ENCODE measurements around the gene ZNF214. TPM values are rescaled to one million over a fixed set of nuclear protein-coding genes. Genes with fewer than 3 reads are reported as not detected.

The ZNF214 gene
- polyA plus RNA-seq, 1 experiment, result 0.75 TPM

DNA sequence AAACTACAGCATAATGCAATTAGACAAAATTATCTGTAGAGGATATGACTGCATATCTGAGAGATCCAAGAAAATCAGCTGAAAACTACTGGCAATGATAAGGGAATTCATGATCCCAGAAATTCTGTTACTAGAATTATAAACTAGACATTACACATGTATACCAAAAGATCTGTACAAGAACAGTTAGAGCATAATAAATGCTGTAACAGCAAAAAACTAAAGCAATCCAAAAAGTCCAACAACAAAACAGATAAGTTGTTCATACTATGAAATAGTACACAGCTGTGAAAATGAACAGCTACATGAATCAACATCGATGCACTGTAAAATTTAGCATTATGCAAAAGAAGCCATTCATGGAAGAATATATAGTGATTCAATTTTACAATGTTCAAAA, 6.0 kb downstream of the ZNF214 start:
- ChIA-PET POLR2A (no interaction called here), CTCF (interaction anchor here (0.6 to 1.3 kb wide), 2 partner anchors 24 to 202 kb away, joined by 3 to 5 read pairs; no protein-coding TSS in a partner anchor)
- no peak overlapping the region for H3K4me3 ChIP-seq (ENCODE audit: low read depth, low read length)
- no peaks in the 10 kb centered on the region for H3K27me3 ChIP-seq (ENCODE audit: control insufficient read depth, insufficient read depth, low read length)
- H3K36me3 ChIP-seq (ENCODE audit: control insufficient read depth, insufficient read depth, low read length), result no peaks in the 10 kb centered on the region
- DNase-seq (ENCODE audit: low read depth), result no peak
- TF ChIP-seq, protein P1, sequence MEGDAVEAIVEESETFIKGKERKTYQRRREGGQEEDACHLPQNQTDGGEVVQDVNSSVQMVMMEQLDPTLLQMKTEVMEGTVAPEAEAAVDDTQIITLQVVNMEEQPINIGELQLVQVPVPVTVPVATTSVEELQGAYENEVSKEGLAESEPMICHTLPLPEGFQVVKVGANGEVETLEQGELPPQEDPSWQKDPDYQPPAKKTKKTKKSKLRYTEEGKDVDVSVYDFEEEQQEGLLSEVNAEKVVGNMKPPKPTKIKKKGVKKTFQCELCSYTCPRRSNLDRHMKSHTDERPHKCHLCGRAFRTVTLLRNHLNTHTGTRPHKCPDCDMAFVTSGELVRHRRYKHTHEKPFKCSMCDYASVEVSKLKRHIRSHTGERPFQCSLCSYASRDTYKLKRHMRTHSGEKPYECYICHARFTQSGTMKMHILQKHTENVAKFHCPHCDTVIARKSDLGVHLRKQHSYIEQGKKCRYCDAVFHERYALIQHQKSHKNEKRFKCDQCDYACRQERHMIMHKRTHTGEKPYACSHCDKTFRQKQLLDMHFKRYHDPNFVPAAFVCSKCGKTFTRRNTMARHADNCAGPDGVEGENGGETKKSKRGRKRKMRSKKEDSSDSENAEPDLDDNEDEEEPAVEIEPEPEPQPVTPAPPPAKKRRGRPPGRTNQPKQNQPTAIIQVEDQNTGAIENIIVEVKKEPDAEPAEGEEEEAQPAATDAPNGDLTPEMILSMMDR (IDR thresholded peaks at IDR 0.05; ENCODE audit: insufficient read depth, low read depth, low read length), result no peak

DNA sequence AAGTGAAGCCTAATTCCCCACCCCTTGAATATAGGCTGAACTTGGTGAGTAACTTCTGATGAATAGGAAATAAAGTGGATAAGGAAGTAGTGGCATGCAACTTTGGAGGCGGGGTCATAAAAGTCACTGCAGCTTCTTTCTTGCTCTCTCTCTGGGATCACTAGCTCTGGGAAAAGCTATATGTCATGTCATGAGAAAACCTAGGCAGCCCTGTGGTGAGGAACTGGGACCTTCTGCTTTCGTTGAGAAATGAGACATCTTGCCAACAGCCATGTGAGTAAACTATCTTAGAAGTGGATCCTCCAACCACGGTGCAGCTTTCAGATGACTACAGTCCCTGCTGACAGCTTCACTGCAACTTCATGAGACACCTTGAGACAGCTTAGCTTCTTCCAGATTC, 15.7 kb downstream of the ZNF214 start:
- peak; percentile 39 for DNase-seq (ENCODE audit: low read depth)
- POLR2A ChIA-PET, result no interaction called here
- CTCF ChIA-PET, result interaction anchor here (1.1 to 2.2 kb wide), 2 partner anchors 9 to 192 kb away, joined by 4 to 5 read pairs; no protein-coding TSS in a partner anchor
- Histone ChIP-seq H3K27me3 (ENCODE audit: control insufficient read depth, insufficient read depth, low read length) (no peaks in the 10 kb centered on the region), H3K4me3 (ENCODE audit: low read depth, low read length) (no peak overlapping the region), H3K36me3 (ENCODE audit: control insufficient read depth, insufficient read depth, low read length) (no peaks in the 10 kb centered on the region)
- TF ChIP-seq, protein P1 (IDR thresholded peaks at IDR 0.05; ENCODE audit: insufficient read depth, low read depth, low read length), result no peak

DNA sequence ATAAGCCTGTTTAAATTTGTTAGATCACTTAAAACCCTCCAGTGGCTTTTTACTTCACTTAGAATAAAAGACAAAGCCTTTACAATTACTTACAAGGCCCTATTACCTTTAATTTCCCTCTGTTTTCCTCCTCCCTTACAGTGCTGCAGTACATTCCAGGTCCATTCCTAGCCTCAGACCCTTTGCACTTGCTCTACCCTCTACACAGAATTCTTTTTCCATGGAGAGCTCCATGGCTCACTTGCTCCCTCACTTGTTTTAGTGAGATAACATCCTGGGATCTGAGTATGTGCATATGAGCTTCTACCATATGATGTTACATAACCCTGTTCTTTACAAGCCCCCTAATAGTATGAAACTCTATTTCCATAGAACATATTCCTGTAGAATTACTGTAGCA, 24.4 kb downstream of the ZNF214 start:
- POLR2A ChIA-PET, result no interaction called here

DNA sequence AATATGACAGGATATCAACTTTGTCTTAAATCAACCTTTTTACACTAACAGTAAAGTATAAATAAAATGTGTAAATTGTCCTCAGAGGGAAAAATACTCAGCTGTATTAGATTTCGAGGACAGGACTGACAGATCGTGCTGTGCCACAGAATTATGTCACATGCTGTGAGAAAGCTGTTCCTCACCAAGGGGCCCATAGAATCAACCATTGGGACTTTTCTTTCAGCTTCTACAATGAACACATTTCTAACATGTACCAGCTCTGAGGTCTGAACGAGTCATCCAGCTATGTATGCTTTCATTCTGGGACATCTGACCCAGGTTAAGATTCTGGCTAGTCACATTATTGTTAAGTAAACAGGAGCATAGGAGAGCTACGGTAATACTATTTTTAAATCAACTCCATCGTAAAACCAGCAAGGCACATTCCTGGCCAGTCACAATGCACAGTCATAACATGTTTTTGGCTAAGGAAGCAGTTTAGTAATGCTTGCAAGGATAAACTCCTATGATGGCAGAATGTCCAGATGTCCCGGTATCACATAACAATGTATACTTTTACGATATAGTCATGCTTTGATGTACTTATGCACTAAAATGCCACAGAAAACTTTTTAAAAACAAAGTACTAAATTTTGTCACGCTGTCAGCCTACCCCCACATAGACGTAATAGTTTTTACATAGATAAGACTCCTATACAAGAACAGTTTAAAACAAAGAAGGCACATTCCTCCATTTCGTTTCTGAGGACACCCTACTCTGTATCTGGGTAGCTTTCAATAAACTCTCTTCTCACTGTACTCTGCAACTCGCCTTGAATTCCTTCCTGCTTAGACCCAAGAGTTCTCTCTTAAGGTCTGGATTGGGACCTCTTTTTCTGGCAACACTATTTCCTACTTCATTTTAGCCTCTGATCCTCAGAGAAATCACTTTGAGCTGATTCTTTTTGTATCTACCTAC, 27.4 kb downstream of the ZNF214 start:
- DNase-seq (ENCODE audit: low read depth), result peak; percentile 92
- H3K4me3 ChIP-seq (ENCODE audit: low read depth, low read length), result 0 out of 2 replicates have a peak overlapping the region, but pooled peaks have one; percentile 3
- TF ChIP-seq, protein P1 (IDR thresholded peaks at IDR 0.05; ENCODE audit: insufficient read depth, low read depth, low read length), result no peak
- no peaks in the 10 kb centered on the region for H3K36me3 ChIP-seq (ENCODE audit: control insufficient read depth, insufficient read depth, low read length)
- ChIA-PET CTCF (interaction anchor here (0.7 to 1.4 kb wide), 5 partner anchors 8 to 180 kb away, joined by 3 to 6 read pairs (median 4); partner anchors contain the start of gene ZNF215), POLR2A (interaction anchor here (0.6 kb wide), 2 partner anchors 24 to 67 kb away, joined by 3 to 6 read pairs; partner anchors contain the start of gene ZNF215)
- no peaks in the 10 kb centered on the region for H3K27me3 ChIP-seq (ENCODE audit: control insufficient read depth, insufficient read depth, low read length)

More for the DNA sequence above, 24.4 kb downstream of the ZNF214 start:
- Histone ChIP-seq H3K4me3 (ENCODE audit: low read depth, low read length) (no peak overlapping the region), H3K27me3 (ENCODE audit: control insufficient read depth, insufficient read depth, low read length) (no peaks in the 10 kb centered on the region), H3K36me3 (ENCODE audit: control insufficient read depth, insufficient read depth, low read length) (no peaks in the 10 kb centered on the region)
- CTCF ChIA-PET, result interaction anchor here (1.0 to 1.6 kb wide), 4 partner anchors 9 to 185 kb away, joined by 3 to 5 read pairs (median 4); no protein-coding TSS in a partner anchor
- TF ChIP-seq, protein P1 (IDR thresholded peaks at IDR 0.05; ENCODE audit: insufficient read depth, low read depth, low read length), result no peak
- no peak for DNase-seq (ENCODE audit: low read depth)

DNA sequence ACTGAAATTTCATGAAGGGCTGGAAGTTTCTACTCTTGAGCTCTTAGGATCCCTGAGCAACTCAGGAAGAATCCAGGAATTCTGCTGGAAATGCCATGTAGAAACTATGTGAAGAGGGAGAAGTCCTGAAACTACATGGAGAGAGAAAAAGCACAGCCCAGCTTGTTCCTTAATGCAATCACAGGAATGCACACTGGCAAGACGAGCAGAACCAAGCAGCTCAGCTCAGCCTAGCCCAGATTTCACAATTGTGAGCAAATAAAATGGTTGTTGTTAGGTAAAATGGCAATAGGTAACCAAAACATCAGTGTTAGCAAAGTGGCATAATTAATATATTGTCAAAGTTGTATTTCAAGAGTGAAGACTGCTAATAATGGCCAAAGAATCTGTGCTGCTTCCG, 28.1 kb downstream of the ZNF214 start:
- no peak for DNase-seq (ENCODE audit: low read depth)
- H3K4me3 ChIP-seq (ENCODE audit: low read depth, low read length), result no peak overlapping the region
- ChIA-PET CTCF (interaction anchor here (1.1 to 1.4 kb wide), 3 partner anchors 9 to 180 kb away, joined by 4 to 5 read pairs (median 4); partner anchors contain the start of gene ZNF215), POLR2A (interaction anchor here (0.6 kb wide), 2 partner anchors 23 to 66 kb away, joined by 3 to 6 read pairs; partner anchors contain the start of gene ZNF215)
- no peaks in the 10 kb centered on the region for H3K27me3 ChIP-seq (ENCODE audit: control insufficient read depth, insufficient read depth, low read length)
- H3K36me3 ChIP-seq (ENCODE audit: control insufficient read depth, insufficient read depth, low read length), result no peaks in the 10 kb centered on the region
- TF ChIP-seq, protein P1 (IDR thresholded peaks at IDR 0.05; ENCODE audit: insufficient read depth, low read depth, low read length), result no peak

Data from BJ (cell line).